GM18907 (cell line): ENCODE data around the gene INTS3.
"Not testable (repeated sequence)": the region's sequence is repeated elsewhere in the genome, so short reads cannot be mapped to it uniquely, and the experiment has no call there.

Experiments used
- ATAC-seq: cut with Tn5 transposase; IDR thresholded peaks from one replicate; pipeline ENCODE4 v1.9.1; 2021; ENCODE audit warnings: mild to moderate bottlenecking, moderate library complexity; ENCODE audit not compliant: unreplicated experiment

INTS3 gene

GRCh38 chr1:153750026-153750995 is 22.5 kb downstream of the INTS3 start:
- no peak for ATAC-seq

- ATAC-seq = no peak
Measured at GRCh38 chr1:153752072-153752471, 24.2 kb downstream of the INTS3 start.

- no peak for ATAC-seq
Measured at GRCh38 chr1:153752571-153753195, 24.8 kb downstream of the INTS3 start.

GRCh38 chr1:153754266-153754665 is 26.4 kb downstream of the INTS3 start:
- ATAC-seq = no peak

GRCh38 chr1:153760440-153760839 is 32.6 kb downstream of the INTS3 start:
- ATAC-seq = no peak

- ATAC-seq = no peak
Measured at GRCh38 chr1:153763365-153764225, 35.7 kb downstream of the INTS3 start.

GRCh38 chr1:153764310-153764709 is 36.5 kb downstream of the INTS3 start:
- ATAC-seq = no peak

- not testable (repeated sequence) for ATAC-seq
Measured at GRCh38 chr1:153766663-153767062, 38.8 kb downstream of the INTS3 start.

- ATAC-seq = no peak
Measured at GRCh38 chr1:153767519-153767918, 39.7 kb downstream of the INTS3 start.

GRCh38 chr1:153768316-153769181 is 40.7 kb downstream of the INTS3 start:
- no peak for ATAC-seq

- no peak for ATAC-seq
Measured at GRCh38 chr1:153769221-153769620, 41.4 kb downstream of the INTS3 start.

- no peak for ATAC-seq
Measured at GRCh38 chr1:153770797-153771196, 42.9 kb downstream of the INTS3 start.

GRCh38 chr1:153771261-153771660 is 43.4 kb downstream of the INTS3 start:
- no peak for ATAC-seq

GRCh38 chr1:153771841-153772593 is 44.2 kb downstream of the INTS3 start:
- ATAC-seq = no peak

GRCh38 chr1:153773096-153773921 is 45.5 kb downstream of the INTS3 start:
- no peak for ATAC-seq

- no peak for ATAC-seq
Measured at GRCh38 chr1:153774026-153774595, 46.3 kb downstream of the INTS3 start.

GRCh38 chr1:153774780-153775457 is 47.1 kb downstream of the INTS3 start, which contains the start of gene SLC27A3:
TSS of gene SLC27A3 (plus strand) at chr1:153775407. CDS start at chr1:153775498, 91 bp downstream.
- peak; percentile 19 for ATAC-seq
